Ramos (cell line): ENCODE results near the gene LGALS12.
"Not testable (repeated sequence)": the region's sequence is repeated elsewhere in the genome, so short reads cannot be mapped to it uniquely, and the experiment has no call there.

Experiments
- in situ Hi-C: fragments of 300-500 bp; cut with MboI; formaldehyde crosslinking; loops from one replicate; pipeline ENCODE4 v1.14.3; 2022; ENCODE audit warnings: low sequenced_read_pairs; ENCODE audit not compliant: unreplicated experiment

Gene LGALS12

GRCh38 chr11:63504054-63504453 lies 1.8 kb upstream of the LGALS12 start:
- in situ Hi-C loops, result no loop called here

DNA sequence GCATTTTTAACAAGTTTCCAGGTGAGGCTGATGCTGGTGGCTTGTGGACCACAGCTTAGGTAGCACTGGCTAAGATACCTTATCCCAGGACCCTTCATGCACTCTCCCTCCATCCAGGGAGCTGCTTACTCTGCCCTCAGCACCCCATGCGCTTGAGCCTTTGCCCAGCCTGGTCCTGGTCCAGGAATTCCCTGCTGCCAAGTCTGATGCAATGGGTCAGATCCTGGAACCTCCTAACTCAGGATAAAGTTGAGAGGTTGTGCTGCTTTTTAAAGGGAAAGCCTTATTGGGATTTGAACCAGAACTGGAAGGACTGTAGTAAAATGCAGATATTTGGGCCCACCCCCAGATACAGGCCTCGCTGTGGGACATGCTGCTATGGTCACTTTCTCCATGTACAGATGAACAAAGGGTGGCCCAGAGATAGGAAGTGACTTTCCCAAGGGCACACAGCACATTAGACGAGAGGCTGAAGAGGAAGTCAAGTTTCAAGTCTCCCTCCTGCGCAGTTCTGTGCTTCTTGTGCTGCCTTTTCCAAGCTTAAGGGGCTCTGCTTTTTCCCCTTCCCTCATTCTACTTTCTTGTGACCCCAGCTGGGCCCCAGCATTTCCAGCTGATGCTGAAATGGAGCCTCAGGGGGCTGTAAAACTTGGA lies 824 bp upstream of the LGALS12 start:
- in situ Hi-C loops, result no loop called here

DNA sequence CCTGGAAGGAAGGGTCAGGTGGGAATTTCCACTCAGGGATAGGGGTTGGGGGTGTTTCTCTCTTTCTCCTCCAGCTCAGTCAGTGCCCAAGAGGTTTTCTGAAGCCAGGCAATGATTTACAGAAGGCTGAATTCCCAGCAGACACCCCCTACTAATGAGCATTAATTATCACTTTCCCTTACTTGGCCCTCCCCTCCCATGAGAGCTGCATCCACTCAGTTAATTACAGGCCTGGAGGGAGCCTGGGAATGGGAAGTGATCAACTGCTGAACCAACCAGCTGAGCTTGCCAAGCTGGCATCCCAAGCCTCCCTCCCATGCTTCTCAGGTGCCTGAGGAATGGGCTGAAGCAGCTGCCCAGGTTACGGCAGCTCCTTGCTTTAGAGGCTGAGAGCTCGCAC lies 992 bp downstream of the LGALS12 start:
- in situ Hi-C loops, result no loop called here

GRCh38 chr11:63507511-63507910 lies 1.6 kb downstream of the LGALS12 start:
- in situ Hi-C loops, result no loop called here

DNA sequence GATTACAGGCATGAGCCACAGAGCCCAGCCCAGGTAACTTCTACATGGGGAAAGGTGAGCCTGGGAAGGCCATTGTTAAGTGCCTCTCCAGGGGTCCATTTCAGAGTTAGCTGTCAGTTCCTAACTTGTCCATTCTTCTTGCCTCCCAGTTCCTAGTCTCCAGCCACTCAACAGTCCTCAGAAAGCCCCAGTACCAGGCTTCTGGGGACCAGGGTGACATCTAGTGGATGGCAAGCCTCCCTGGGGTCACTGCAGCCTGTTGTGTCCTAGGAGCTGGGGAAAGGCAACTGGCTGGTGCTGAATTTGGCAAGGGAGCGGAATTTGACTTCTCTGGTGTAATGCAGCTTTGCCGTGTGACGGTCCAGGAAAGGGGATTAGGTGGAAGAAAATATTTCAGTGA lies 2.1 kb downstream of the LGALS12 start:
- in situ Hi-C loops, result no loop called here

- in situ Hi-C loops, result no loop called here
Measured at GRCh38 chr11:63508745-63509144, 2.9 kb downstream of the LGALS12 start.

DNA sequence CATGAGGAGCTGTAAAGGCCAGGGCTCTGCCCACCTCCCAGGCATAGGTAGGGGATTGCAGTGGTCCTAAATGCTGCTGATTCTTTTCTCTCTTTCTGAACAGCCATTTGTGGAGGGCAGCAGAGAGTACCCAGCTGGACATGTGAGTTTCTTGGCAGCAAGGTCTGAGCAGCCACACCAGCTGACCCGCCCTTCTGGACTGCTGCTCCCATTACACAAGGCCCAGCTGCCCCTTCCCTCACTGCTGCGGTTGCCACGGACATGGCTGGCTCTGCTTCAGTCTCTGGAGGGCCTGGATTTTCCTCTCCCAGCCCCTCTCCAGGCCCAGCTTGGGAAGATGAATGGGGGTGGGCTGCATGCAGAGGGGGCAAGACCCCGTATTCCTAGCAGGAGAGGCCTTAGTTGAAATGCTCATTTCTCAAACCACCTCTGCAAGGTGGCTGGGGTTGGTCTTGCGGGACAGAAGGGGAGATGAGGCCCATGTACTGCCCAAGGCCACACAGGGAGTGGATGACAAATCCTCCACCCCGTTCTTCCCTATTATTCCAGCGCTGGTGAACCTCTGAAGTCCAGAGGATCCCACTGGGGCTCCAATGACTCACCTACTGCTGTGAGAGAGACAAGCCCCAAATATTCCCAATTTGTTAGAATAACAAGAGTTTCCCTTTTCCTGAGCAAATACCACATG lies 4.6 kb downstream of the LGALS12 start:
- in situ Hi-C loops, result no loop called here

- in situ Hi-C loops, result no loop called here
Measured at GRCh38 chr11:63511048-63511748, 5.3 kb downstream of the LGALS12 start.

GRCh38 chr11:63512816-63513215 lies 6.9 kb downstream of the LGALS12 start:
- in situ Hi-C loops, result no loop called here

DNA sequence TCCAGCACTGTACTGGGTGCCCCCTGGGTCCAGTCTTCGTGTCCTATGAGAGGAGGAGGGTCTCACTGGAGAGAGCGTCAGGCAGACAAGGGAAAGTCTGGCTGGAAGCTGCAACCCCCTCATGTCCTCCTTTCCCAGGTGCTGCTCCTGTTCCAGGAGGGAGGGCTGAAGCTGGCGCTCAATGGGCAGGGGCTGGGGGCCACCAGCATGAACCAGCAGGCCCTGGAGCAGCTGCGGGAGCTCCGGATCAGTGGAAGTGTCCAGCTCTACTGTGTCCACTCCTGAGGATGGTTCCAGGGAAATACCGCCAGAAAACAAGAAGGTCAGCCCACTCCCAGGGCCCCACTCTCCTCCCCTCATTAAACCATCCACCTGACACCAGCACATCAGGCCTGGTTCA lies 10.2 kb downstream of the LGALS12 start:
- in situ Hi-C loops, result no loop called here

GRCh38 chr11:63517156-63517555 lies 11.3 kb downstream of the LGALS12 start:
- in situ Hi-C loops, result no loop called here

DNA sequence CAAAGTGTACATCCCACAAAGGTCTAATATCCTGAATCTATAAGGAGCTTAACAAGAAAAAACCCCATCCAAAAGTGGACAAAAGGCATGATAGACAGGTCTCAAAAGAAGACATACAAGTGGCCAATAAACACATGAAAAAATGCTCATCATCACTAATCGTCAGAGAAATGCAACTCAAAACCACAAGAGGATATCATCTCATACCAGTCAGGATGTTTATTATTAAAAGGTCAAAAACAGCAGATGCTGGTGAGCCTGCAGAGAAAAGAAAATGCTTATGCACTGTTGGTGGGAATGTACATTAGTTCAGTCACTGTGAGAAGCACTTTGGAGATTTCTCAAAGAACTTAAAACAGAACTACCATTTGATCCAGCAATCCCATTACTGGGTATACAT lies 12.7 kb downstream of the LGALS12 start:
- in situ Hi-C loops, result no loop called here

DNA sequence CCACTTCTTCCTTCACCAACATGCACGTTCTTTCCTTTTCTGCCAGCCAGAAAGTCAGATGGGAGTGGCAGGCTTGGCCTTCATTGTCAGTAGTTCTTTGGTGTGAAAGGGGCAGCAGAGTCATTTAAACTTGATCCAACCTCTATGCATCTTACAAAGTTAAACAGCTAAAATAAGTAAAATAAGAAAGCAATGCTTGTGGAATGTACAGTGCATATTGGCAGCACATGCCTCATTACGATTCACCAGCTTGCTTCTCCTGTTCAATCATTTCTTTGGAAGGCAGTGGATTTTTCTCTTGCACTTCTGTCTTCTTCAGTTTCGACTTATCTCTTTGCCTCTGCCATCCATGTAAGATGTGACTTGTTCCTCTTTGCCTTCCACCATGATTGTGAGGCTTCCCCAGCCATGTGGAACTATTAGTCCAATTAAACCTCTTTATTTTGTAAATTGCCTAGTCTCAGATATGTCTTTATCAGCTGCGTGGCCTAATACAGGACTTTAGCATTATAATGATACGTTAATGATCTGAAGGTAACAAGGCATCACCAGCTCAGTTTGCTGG lies 14.8 kb downstream of the LGALS12 start:
- in situ Hi-C loops, result no loop called here

DNA sequence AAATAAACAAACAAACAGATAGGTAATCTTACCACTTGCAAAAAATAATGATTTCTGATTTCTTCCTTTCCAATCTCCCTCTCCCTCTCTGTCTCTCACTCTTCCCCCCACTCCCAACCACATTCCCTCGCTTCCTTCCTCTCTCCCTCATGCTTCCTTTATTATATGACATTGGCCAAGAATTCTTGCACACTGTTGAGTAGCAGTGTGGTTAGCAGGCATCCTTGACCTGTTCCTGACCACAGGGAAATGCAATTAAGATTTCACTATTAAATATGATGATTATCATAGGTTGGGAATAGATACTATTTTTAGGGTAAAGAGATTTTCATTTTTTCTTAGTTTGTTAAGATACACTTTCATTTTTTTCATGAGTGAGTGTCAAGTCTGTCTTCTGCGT lies 16.0 kb downstream of the LGALS12 start:
- in situ Hi-C loops, result no loop called here

GRCh38 chr11:63523151-63523550 lies 17.3 kb downstream of the LGALS12 start:
- in situ Hi-C loops, result no loop called here

GRCh38 chr11:63527667-63528066 lies 21.8 kb downstream of the LGALS12 start:
- in situ Hi-C loops, result no loop called here

DNA sequence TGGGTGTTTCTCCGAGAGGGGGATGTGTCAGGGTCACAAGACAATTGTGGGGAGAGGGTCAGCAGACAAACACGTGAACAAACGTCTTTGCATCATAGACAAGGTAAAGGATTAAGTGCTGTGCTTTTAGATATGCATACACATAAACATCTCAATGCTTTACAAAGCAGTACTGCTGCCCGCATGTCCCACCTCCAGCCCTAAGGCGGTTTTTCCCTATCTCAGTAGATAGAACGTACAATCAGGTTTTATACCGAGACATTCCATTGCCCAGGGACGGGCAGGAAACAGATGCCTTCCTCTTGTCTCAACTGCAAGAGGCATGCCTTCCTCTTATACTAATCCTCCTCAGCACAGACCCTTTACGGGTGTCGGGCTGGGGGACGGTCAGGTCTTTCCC lies 22.3 kb downstream of the LGALS12 start:
- in situ Hi-C loops, result not testable (repeated sequence)

DNA sequence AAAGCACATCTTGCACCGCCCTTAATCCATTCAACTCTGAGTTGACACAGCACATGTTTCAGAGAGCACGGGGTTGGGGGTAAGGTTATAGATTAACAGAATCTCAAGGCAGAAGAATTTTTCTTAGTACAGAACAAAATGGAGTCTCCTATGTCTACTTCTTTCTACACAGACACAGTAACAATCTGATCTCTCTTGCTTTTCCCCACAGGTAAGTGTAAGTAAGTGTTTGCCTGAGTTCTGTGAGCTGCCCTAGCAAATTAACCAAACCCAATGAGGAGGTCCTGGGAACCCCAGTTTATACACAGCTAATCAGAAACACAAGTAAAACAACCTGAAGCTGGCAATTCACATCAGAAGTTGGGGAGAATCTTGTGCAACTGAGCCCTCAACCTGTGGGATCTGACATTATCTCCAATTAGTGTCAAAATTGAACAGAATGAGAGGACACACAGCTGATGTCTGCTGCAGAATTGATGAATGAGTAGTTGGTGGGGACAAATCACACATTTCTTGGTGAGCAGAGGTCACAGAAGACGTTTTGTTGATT lies 22.9 kb downstream of the LGALS12 start:
- in situ Hi-C loops, result not testable (repeated sequence)

GRCh38 chr11:63529373-63529772 lies 23.5 kb downstream of the LGALS12 start:
- in situ Hi-C loops, result not testable (repeated sequence)

GRCh38 chr11:63530021-63530420 lies 24.1 kb downstream of the LGALS12 start:
- in situ Hi-C loops, result no loop called here
